ENCODE results near the gene SLC16A10.

SLC16A10 gene

DNA sequence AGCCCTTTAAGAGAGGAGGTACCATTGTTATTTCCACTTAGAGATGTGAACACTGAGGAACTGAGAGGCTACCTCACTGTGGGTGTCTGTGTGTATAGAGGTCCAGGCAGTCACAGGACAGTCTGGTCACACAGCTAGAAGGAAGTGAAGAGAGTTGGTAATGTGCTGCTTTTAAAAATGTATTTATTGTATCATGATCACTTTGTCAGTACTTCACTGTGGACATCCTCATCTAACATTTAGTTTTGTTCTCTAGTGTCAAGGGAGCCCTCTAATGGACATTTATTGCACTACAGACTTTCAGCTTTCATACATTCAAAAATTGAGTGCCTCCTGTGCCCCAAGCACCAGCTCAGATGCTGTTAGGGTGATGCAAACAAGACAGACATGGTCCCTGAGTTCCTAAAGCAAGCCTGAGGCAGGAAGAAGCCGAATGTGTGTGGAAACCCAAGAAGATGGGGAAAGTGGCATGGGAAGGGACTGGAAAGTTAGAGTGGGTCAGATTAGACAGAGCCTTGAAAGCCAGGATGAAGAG is 123.0 kb downstream of the SLC16A10 start:
- FAIRE-seq (peak; percentile 79), DNase-seq (ENCODE audit: insufficient read length, low spot score) (peak; percentile 36)
- TF ChIP-seq, protein P1, sequence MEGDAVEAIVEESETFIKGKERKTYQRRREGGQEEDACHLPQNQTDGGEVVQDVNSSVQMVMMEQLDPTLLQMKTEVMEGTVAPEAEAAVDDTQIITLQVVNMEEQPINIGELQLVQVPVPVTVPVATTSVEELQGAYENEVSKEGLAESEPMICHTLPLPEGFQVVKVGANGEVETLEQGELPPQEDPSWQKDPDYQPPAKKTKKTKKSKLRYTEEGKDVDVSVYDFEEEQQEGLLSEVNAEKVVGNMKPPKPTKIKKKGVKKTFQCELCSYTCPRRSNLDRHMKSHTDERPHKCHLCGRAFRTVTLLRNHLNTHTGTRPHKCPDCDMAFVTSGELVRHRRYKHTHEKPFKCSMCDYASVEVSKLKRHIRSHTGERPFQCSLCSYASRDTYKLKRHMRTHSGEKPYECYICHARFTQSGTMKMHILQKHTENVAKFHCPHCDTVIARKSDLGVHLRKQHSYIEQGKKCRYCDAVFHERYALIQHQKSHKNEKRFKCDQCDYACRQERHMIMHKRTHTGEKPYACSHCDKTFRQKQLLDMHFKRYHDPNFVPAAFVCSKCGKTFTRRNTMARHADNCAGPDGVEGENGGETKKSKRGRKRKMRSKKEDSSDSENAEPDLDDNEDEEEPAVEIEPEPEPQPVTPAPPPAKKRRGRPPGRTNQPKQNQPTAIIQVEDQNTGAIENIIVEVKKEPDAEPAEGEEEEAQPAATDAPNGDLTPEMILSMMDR (IDR thresholded peaks at IDR 0.05; ENCODE audit: insufficient read depth, missing control alignments), result peak; percentile 92

DNA sequence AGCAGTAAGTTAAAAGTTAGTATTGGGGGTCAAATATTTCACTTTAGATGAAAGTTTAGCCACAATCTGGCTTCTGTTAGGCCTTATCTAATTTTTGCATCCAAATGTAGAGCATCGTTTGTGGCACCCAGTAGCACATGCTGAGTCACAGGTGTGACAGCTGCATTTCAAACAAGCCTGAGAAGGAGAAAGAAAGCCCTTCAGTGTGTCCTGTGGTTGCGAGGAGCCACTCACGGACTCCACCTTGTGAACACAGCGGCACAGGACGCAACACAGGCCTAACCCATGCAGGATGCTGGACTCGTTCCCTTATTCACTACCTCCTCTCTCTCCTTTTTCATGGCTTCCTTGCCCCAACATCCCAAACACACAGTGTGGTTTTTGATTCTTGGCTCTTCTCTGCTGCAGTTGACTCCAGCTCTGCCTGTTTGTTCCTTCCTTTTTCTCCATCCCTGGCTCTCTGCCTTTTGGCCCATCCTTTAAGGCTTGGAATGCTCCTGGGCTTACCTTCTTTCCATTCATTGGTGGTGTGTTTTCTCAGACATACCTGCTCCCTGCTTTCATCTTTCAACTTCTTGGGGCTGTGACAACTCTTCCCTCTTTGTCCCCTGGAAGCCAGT is 124.2 kb downstream of the SLC16A10 start:
- DNase-seq (ENCODE audit: insufficient read length, low spot score) (no peak), FAIRE-seq (no peak)
- TF ChIP-seq, protein P1 (IDR thresholded peaks at IDR 0.05; ENCODE audit: insufficient read depth, missing control alignments), result no peak

DNA sequence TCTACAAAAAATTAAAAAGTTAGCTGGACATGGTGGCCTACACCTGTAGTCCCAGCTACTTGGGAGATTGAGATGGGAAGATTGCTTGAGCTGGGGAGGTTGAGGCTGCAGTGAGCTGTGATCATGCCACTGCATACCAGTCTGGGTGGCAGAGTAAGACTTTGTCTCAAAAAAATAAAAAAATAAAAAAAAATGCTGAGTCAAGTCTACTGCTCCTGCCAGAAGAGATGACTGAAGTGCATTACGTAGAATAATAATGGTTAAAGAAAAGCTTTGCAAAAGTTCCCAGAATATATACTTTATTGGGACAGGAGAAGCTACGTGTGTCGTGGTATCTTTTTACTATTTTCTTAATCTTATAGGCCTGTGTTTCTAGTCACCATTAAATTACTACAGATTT is 125.3 kb downstream of the SLC16A10 start:
- no peak for FAIRE-seq
- TF ChIP-seq, protein P1 (IDR thresholded peaks at IDR 0.05; ENCODE audit: insufficient read depth, missing control alignments), result no peak
- DNase-seq (ENCODE audit: insufficient read length, low spot score), result no peak

DNA sequence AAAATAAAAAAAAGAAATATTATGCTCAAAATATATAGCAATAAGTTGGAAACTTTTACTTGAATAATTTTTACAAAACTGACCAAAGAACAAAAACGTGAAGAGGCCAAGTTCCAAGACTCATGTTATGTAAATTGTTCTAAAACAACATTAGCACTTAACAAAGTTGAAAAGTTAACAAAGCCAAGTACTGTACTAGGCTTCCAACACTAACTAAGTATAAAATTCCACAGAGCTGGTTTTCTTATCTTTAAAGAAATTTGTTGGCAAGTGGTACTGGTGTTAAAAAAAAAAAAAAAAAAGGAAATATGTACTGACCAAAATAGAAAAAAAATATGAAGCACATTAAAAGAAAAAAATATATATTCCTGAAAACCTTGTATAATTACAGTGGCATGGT is 127.8 kb downstream of the SLC16A10 start:
- DNase-seq (ENCODE audit: insufficient read length, low spot score) (no peak), FAIRE-seq (no peak)
- TF ChIP-seq, protein P1 (IDR thresholded peaks at IDR 0.05; ENCODE audit: insufficient read depth, missing control alignments), result no peak

DNA sequence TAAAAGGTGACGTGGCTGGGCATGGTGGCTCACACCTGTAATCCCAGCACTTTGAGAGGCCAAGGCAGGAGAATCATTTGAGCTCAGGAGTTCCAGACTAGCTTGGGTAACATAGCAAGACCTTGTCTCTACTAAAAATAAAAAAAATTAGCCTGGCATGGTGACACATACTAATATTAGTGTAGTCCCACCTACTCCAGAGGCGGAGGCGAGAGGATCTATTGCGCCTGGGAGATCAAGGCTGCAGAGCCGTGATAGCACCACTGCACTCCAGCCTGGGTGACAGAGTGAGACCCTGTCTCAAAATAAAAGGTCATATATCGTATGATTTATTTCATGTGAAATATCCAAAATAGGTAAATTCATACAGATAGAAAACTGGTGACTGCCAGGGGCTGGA is 132.5 kb downstream of the SLC16A10 start:
- FAIRE-seq (no peak), DNase-seq (ENCODE audit: insufficient read length, low spot score) (no peak)
- TF ChIP-seq, protein P1 (IDR thresholded peaks at IDR 0.05; ENCODE audit: insufficient read depth, missing control alignments), result no peak

DNA sequence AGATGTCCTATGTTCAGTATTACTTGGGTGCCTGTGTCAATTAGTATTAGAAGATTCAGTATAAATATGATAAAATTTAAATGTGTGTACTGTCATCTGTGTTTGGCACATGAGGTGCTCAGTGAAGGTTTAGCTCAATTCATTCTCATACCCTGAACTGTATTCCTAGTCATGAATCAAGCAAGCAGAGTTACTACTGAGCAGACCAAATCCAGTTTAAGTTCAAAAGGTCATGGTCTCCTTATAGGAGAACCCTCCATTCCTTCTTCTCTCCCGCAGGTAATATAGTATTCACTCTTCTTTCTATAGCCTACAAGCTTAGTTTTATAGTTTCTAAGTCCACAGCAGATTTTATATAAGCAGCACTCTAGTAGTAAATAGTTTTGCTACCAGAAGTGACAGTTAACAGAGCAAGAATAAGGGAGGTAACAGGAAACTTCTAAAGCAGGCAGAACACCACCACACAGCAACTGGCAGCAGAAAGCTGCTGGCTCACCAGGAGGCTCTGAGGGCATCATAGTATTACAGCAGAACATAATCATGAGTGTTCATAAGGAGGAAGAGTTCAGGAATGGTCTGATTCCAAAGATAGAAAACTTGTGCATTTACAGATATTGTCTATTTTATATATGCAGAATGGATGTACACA is 133.2 kb downstream of the SLC16A10 start:
- TF ChIP-seq, protein P1 (IDR thresholded peaks at IDR 0.05; ENCODE audit: insufficient read depth, missing control alignments), result no peak
- FAIRE-seq (no peak), DNase-seq (ENCODE audit: insufficient read length, low spot score) (no peak)

DNA sequence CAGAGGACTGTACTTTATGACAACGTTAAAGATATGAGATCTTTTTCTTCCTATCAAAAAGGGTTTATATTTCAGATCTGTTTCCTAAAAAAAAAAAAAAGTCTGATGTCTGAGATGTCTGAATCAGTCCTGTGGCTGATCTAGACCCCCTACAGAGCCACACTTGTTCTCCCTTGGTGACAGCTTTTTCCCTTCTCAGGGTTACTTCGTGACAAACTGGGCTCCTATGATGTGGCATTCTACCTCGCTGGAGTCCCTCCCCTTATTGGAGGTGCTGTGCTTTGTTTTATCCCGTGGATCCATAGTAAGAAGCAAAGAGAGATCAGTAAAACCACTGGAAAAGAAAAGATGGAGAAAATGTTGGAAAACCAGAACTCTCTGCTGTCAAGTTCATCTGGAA is 134.5 kb downstream of the SLC16A10 start:
- FAIRE-seq (no peak), DNase-seq (ENCODE audit: insufficient read length, low spot score) (no peak)
- TF ChIP-seq, protein P1 (IDR thresholded peaks at IDR 0.05; ENCODE audit: insufficient read depth, missing control alignments), result no peak

All from D721Med (cell line).